Measurements from ENCODE around the gene APOC4.

The APOC4 gene

GRCh38 chr19:44988896-44989556, 47.0 kb downstream of the APOC4 start:
- H3K4me3 ChIP-seq (ENCODE audit: low read depth, low read length): no peak overlapping the region
- no peak for DNase-seq (ENCODE audit: low read depth)
- TF ChIP-seq CTCF (IDR thresholded peaks at IDR 0.05; ENCODE audit: control insufficient read depth, extremely low read depth, insufficient read depth): peak; percentile 52

- no peak for TF ChIP-seq CTCF (IDR thresholded peaks at IDR 0.05; ENCODE audit: control insufficient read depth, extremely low read depth, insufficient read depth)
- DNase-seq (ENCODE audit: low read depth): no peak
- no peak overlapping the region for H3K4me3 ChIP-seq (ENCODE audit: low read depth, low read length)
Measured at GRCh38 chr19:44990459-44990858, 48.4 kb downstream of the APOC4 start.

- DNase-seq (ENCODE audit: low read depth): no peak
- no peak for TF ChIP-seq CTCF (IDR thresholded peaks at IDR 0.05; ENCODE audit: control insufficient read depth, extremely low read depth, insufficient read depth)
- no peak overlapping the region for H3K4me3 ChIP-seq (ENCODE audit: low read depth, low read length)
Measured at GRCh38 chr19:44990966-44991365, 48.9 kb downstream of the APOC4 start.

- H3K4me3 ChIP-seq (ENCODE audit: low read depth, low read length): no peak overlapping the region
- DNase-seq (ENCODE audit: low read depth): no peak
- TF ChIP-seq CTCF (IDR thresholded peaks at IDR 0.05; ENCODE audit: control insufficient read depth, extremely low read depth, insufficient read depth): no peak
Measured at GRCh38 chr19:44992336-44993163, 50.5 kb downstream of the APOC4 start.

- TF ChIP-seq CTCF (IDR thresholded peaks at IDR 0.05; ENCODE audit: control insufficient read depth, extremely low read depth, insufficient read depth): no peak
- no peak overlapping the region for H3K4me3 ChIP-seq (ENCODE audit: low read depth, low read length)
- no peak for DNase-seq (ENCODE audit: low read depth)
Measured at GRCh38 chr19:44993526-44993925, 51.5 kb downstream of the APOC4 start.

GRCh38 chr19:44993926-44994537, 52.0 kb downstream of the APOC4 start:
- no peak for TF ChIP-seq CTCF (IDR thresholded peaks at IDR 0.05; ENCODE audit: control insufficient read depth, extremely low read depth, insufficient read depth)
- DNase-seq (ENCODE audit: low read depth): no peak
- H3K4me3 ChIP-seq (ENCODE audit: low read depth, low read length): no peak overlapping the region

Data from LNCaP clone FGC (cell line).